ENCODE measurements around the gene DYSF.

DNA sequence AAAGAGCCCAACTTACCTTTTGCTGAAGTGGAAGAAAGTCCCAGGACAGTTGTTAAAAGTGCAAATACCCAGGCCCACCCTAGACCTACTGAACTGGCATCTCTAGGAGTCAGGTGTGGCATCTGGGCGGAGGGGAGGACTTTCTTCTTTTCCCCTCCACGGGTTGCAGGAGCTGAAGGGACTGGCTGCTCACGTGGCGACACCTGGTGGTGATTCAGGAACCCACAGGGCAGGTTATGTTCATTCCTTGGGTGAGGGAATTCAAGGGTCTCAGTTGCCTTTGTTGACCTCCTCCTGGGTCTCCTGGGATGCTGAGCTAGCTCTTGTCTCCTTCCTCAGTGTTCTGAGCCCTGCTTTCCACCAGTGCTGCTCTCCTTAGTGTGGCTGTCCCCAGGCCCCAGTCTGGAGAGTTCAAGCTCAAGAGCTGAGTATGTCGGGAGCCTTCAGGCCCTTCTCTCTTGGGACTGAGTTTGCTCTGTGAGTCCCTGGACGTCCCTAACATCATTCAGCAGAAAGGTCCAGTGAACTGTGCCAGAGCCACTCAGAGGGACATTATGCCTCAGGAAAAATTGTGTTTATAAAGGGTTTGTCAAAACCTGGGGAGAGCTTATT, 56.9 kb downstream of the DYSF start:
- TF ChIP-seq POLR2A (IDR thresholded peaks at IDR 0.05; ENCODE audit: low read length) (no peak), GATA1 (IDR thresholded peaks at IDR 0.05; ENCODE audit: low read depth, low read length) (no peak)
